ENCODE results near the gene JMY.
"Not testable (repeated sequence)": the region's sequence is repeated elsewhere in the genome, so short reads cannot be mapped to it uniquely, and the experiment has no call there.

Gene JMY

GRCh38 chr5:79236970-79237739 lies 1.2 kb downstream of the JMY start:
- DNase-seq: no peak

GRCh38 chr5:79237740-79238560 lies 2.0 kb downstream of the JMY start:
- no peak for DNase-seq

- DNase-seq: no peak
These were observed 4.6 kb downstream of the JMY start for GRCh38 chr5:79240561-79240960.

- DNase-seq: no peak
These were observed 5.6 kb downstream of the JMY start for GRCh38 chr5:79241535-79241979.

- DNase-seq: no peak
These were observed 6.5 kb downstream of the JMY start for GRCh38 chr5:79242242-79243039.

- DNase-seq: no peak
These were observed 7.3 kb downstream of the JMY start for GRCh38 chr5:79243224-79243623.

GRCh38 chr5:79254067-79254466 lies 18.1 kb downstream of the JMY start:
- DNase-seq: not testable (repeated sequence)

GRCh38 chr5:79255786-79256557 lies 20.0 kb downstream of the JMY start:
- no peak for DNase-seq

- no peak for DNase-seq
These were observed 20.6 kb downstream of the JMY start for GRCh38 chr5:79256563-79256962.

GRCh38 chr5:79257314-79257713 lies 21.4 kb downstream of the JMY start:
- no peak for DNase-seq

- DNase-seq: no peak
These were observed 22.9 kb downstream of the JMY start for GRCh38 chr5:79258801-79259200.

- no peak for DNase-seq
These were observed 23.5 kb downstream of the JMY start for GRCh38 chr5:79259383-79259782.

GRCh38 chr5:79259810-79260209 lies 23.9 kb downstream of the JMY start:
- no peak for DNase-seq

- DNase-seq: no peak
These were observed 26.0 kb downstream of the JMY start for GRCh38 chr5:79261897-79262296.

GRCh38 chr5:79263290-79263689 lies 27.4 kb downstream of the JMY start:
- no peak for DNase-seq

GRCh38 chr5:79267180-79267579 lies 31.2 kb downstream of the JMY start:
- no peak for DNase-seq

- no peak for DNase-seq
These were observed 33.8 kb downstream of the JMY start for GRCh38 chr5:79269733-79270166.

- no peak for DNase-seq
These were observed 37.4 kb downstream of the JMY start for GRCh38 chr5:79273341-79273740.

- no peak for DNase-seq
These were observed 48.9 kb downstream of the JMY start for GRCh38 chr5:79284846-79285245.

GRCh38 chr5:79285285-79285684 lies 49.4 kb downstream of the JMY start:
- DNase-seq: no peak

GRCh38 chr5:79285833-79286232 lies 49.9 kb downstream of the JMY start:
- no peak for DNase-seq

- DNase-seq: no peak
These were observed 51.4 kb downstream of the JMY start for GRCh38 chr5:79287380-79287779.

GRCh38 chr5:79287907-79288306 lies 52.0 kb downstream of the JMY start:
- no peak for DNase-seq

Data from NCI-H446 treated with DMSO at 0.1 percent for 48 hours (cell line).